HL-60 (cell line): ENCODE results near the gene PTPN3.

ENCODE experiments used
- CTCF ChIP-seq: IDR thresholded peaks from one replicate; pipeline ENCODE4 v1.5.1; 2011; ENCODE audit warnings: low read length, control low read depth, inconsistent platforms; ENCODE audit not compliant: insufficient read depth
- GABPA ChIP-seq: IDR thresholded peaks from 2 replicates; pipeline ENCODE4 v1.6.1; 2012; ENCODE audit warnings: low read depth
- POLR2AphosphoS5 ChIP-seq: IDR thresholded peaks from 2 replicates; pipeline ENCODE4 v1.6.1; 2012; ENCODE audit warnings: low read depth
- REST ChIP-seq: IDR thresholded peaks from 2 replicates; pipeline ENCODE4 v1.6.1; 2012; ENCODE audit warnings: low read depth; ENCODE audit not compliant: insufficient replicate concordance
- SPI1 ChIP-seq: IDR thresholded peaks from 2 replicates; pipeline ENCODE4 v1.6.1; 2012; ENCODE audit warnings: low read depth, mild to moderate bottlenecking, borderline replicate concordance

GRCh38 chr9:109427886-109428285 lies 70.2 kb downstream of the PTPN3 start:
- TF ChIP-seq CTCF: no peak
- no peak for TF ChIP-seq POLR2AphosphoS5
- TF ChIP-seq GABPA: no peak
- TF ChIP-seq REST: no peak
- TF ChIP-seq SPI1: no peak
